ENCODE results near the gene GRM2.
A peak's percentile ranks its signal among the peaks of the same experiment; 100 is the strongest.

GRCh38 chr3:51684971-51685751 is 21.7 kb upstream of the GRM2 start:
- no peak for TF ChIP-seq CTCF (IDR thresholded peaks at IDR 0.05)
- TF ChIP-seq EP300 (IDR thresholded peaks at IDR 0.05) = no peak
- peak in 1 of 4 donors; percentile 32 for TF ChIP-seq POLR2AphosphoS5 (IDR thresholded peaks at IDR 0.05)
